NCI-H69 (cell line): ENCODE results near the gene FAF1.
A peak's percentile ranks its signal among the peaks of the same experiment; 100 is the strongest.

ENCODE experiments used
- DNase-seq: peaks from one replicate; lab custom pipeline; 2025; lab: John Stamatoyannopoulos, UW

The FAF1 gene

DNA sequence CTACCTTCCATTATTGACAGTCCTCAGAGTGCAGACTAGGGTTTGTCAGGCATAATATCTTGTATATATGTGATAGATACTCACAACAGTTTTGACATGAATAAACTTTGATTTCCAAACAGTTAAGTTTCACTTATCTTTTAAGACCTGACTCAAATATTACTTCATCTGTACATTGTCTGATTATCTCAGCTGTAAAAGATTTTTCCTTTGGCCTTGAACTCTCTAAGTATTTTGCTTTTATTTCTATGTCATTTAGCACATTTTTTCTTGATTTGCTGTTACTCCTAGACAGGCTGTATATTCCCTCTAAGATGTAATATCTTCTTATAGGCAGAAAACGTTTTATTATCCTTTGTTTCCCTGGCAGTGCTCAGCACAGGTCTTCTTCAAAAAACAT is 471.2 kb downstream of the FAF1 start:
- DNase-seq: no peak

DNA sequence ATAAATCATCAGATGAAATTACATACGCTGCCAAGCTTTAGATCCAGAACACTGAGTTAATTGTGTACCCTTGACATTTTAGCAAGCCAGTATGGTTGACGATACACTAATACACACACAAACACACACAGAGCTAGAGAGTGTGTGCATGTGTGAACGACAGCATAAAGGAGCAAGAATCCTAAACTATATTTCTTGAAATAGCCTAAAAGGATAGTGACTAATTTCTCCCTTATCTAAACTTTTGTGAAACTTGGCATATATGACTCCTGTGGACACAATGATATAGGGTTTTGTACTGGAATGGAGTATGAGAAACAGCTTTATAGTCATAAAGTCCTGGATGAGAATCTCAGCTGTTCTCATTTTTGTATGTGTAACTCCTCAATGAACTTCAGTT is 471.7 kb downstream of the FAF1 start:
- DNase-seq: no peak

DNA sequence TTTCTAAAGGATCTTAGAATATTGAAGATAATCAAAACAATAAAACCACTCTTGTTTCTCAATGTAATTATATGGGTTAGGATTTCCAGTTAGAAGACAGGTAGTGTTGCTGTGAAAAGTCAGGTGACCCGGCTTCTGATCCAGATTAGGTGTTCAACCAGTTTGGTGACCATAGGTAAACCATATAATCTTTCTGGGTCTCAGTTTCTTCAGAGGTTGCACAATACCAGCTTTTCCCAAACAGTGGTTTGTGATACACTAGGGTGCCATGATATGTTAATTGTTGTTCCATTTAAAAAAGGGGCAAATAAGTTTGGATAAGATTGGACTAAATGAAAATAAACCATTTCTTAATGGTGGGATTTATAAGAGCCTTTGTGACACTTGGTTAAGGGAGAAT is 472.3 kb downstream of the FAF1 start:
- DNase-seq: no peak

DNA sequence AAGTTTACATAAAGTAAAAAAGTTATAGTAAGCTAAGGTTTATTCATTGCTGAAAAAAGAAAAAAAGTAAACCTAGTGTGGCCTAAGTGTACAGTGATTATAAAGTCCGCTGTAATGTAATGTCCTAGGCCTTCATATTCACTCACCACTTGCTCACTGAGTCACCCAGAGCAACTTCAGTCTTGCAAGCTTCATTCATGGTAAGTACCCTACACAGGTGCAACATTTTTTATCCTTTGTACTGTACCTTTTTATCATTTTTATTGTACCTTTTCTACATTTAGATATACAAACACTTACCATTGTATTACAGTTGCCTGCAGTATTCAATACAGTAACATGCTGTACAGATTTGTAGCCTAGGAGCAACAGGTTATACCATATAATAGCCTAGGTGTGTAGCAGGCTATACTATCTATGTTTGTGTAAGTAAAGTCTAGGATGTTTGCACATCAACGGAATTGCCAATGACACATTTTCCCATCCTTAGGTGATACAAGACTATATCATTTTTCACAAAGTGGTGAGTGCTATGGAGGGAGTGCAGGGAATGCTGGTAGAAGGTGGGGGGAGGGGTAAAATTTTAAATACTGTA is 478.8 kb downstream of the FAF1 start:
- DNase-seq: no peak

DNA sequence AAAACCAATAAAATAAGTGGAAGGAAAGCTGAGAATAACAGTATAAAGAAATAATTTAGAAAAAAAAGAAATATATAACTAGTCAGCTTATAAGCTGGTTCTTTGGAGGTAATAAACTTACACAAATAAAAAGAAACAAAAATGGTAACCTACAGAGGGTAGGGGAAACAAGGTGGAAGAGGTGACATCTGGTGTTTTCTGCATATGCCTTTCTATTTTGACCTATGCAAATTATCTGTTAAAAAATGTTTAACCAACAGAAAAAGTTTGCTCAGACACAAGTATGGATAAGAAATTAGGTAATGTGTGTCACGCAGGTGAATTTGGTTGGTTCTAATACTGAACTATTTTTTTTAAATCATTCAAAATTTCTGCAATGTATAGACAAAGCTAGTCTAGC is 483.3 kb downstream of the FAF1 start:
- no peak for DNase-seq

DNA sequence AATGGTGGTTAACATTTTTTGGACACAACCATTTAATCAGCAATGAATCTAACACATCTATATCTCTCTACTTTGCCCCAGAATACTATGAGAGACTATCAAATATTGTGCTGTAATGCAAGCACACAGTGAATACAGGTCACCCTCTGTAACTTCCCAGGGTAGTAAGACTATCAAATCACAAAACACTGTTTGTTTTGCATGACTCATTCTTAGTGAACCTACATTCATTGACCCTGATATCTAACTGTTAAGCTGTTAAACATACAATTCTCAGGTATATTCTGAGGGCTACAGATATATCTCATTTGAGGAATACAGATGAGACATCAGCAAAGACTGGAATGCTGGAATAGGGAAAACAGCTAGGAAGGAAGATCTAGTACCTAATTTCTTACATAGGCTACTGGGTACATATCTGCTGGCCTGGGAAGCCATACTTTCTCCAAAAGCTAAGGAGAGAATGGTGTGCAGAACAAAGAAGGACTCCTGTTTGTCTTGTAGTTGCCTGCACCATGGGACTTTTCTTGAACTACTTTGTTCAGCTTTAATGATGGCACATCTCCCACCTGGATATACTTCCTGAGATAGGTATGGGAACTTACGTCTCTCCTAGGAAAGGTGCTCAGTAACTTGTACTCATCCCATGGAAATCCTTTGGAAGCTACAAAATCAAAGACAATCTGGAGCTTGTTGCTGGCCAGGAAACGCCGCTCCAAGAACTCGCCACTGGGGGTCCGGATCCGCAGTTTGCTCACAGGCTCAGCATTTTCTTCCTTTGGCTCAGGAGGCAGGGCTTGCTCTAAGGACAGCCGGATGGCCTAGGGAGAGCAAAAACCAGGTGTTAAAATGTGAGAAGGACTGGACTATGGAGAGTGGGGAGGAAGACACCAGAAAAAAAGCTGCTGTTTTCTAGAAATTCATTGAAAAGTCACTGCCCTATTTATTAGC is 484.9 kb downstream of the FAF1 start:
- DNase-seq: peak; percentile 55

DNA sequence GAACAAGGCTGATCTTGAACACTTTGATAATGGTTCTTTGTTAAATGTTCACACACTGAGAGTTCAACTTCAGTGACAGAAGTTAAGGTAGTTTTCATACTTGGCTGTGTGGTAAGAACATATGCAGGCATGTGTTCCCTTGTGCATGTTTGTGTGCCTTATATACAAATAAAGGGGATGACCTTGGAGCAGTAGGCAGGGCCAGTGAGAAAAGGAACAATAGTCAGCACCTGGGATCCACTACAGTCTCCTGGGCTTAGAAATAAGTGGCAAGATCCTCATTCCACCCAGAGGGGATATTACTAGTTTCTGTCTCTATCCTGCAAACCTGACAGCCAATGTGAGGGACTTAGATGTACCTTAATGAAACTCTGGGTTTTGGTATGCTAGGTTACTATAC is 486.6 kb downstream of the FAF1 start:
- DNase-seq: no peak

DNA sequence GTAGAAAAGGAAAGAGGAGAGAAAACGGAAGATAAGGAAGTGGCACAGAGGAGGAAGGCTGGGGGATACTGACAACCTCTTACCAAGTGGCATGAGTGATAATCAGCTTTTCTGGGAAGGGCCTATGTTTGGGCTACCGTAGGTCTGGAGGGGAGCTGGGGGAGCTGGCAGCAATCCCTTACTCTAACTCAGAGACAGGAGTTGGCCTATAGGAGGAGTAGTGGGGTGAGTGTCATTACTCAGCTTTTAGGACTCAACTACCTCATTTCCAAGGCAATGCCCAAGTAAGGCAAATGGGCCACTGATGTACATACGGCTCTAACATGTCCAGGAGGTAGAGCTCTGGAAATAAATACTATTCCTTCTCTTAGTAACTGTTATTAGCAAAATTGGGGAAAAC is 488.1 kb downstream of the FAF1 start:
- DNase-seq: no peak

DNA sequence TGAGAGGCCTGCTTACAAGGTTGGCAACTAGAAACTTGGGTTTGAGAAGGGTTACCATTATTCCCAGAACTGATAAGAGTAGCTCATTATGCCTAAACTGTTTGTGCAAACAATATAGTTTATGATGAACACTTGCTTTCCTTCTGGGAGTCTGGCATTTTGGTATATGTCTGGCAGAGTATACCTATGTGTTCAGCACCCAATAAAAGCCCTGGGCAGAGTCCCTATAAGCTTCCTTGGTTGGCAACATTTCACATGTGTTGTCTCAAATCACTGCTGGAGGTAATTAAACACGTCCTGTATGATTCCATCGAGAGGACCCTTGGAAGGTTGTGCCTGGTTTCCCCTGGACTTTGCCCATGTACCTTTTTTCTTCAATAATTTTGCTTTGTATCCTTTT is 497.1 kb downstream of the FAF1 start:
- no peak for DNase-seq

DNA sequence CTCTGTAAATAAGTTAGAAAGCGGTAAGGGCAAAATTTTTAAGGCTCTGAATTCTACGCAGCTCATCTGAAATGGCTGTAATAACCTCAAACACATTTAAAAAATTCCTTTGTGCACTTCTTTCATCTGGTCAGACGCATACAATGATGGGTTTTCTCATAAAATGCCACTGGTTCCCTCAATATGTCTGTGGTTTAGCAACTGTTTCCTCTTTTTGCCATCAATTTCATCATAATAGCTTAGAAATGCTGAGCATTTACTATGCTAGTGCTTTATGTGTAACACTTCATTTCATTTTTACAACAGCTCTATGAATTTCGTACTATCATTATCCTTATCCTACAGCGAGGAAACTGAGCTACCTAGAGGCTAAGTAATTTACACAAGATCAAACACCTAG is 501.6 kb downstream of the FAF1 start:
- DNase-seq: no peak

DNA sequence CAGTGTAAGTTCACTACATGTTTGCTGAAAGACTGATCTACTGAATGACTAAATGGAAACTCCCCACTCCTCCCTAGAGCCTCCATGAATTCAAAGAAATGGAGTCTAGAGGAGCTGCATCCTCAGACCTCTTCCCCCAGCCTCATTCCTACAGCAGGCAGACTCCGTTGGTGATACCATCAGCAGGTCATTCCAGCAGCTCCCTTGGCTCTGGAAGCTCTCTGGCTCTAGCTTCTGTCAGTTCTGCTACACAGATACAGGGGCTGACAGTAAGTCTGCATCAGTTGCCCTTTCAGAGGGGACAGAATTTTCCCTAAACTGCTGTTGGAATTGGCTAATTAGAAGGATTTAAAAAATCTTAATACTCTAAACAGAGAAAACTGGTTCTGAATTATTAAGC is 505.2 kb downstream of the FAF1 start:
- no peak for DNase-seq

DNA sequence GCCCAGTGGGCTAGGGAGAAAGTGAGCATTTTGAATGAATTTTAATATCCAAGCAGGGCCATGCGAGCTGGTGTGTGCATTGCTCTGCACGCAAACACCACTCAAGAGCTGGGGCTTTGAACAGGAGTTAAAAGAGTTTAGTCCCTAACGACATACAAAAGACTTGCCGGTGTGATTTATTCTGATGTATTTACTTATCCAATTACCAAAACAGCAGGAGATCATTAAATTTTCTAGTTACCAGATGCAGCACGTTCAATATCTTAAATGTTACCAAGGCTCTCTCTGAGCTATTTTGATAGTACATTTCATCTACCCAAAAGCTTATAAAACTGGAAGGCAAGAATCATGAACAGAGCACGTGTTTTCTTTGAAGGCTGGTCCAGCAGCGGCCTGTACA is 506.8 kb downstream of the FAF1 start:
- DNase-seq: peak; percentile 86

DNA sequence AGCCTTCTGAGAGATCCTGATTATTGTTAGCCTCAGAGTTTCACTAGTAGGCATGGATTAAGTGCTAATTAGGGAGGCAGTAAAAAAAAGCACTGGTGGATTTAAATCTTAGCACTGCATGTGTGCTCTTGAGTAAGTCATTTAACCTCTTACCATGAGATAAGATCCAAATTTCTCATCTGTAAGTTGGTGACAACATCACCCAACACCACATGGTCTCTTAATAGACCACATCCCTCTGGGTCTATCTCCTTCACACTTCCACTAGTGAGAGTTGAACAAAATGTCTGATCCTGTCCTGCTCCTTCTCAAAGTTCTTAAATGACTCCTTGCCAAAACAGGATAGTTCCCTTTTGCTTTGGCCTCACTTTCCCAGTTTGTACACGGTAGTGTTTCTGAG is 507.4 kb downstream of the FAF1 start:
- DNase-seq: no peak

DNA sequence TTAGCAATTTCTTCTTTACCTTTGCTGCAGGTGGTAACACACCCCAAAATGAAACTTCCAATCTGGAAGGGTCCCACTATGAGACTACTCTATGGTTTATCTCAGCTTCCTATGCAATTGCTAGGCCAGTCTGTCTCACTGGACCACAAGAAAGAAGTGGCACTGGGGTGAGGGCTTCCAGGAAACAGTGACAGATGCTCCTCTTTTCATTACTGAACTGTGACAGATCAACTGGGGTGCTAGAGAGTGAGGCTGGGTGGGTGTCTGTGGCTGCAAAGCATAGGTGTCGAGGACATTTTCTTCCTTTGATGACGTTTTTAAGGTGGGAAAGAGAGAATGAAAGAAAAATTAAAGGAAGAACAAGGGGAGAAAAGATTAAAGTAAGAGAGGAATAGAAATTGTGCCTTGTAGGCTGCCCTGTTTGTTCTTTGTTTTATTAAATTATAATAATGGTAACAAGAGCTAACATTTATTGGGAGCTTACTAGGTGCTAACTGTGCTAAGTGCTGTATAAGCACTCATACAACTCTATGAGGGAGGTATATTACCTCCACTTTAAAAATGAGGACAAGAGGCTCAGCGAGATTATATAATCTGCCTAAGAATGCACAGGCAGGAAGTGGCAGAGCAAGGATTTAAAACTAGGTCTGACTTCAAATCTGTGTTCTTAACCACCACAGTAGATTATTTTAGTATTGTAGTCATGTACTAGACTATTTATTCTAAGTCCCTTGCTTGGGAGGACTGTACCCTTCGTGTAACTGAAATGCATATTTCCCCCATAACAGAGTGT is 509.0 kb downstream of the FAF1 start:
- no peak for DNase-seq

DNA sequence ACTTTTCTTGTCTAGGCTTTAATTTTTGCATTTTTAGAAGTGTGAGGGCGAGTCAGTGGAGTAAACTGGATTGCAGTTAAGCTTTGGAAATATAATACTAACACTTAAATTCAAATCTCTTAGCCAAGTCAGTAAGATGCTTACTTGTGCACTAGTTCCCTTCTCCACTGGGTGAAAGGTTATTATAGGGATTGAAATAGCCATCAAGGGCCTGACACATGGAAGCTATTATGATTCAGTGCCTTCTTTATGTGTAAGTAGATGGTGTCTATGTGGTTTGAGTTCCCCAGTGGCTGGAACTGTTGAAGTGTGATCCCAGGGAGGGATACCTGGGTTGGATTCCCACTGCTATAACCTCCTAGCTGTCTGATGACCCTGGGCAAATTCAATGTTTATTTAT is 512.1 kb downstream of the FAF1 start:
- DNase-seq: no peak

DNA sequence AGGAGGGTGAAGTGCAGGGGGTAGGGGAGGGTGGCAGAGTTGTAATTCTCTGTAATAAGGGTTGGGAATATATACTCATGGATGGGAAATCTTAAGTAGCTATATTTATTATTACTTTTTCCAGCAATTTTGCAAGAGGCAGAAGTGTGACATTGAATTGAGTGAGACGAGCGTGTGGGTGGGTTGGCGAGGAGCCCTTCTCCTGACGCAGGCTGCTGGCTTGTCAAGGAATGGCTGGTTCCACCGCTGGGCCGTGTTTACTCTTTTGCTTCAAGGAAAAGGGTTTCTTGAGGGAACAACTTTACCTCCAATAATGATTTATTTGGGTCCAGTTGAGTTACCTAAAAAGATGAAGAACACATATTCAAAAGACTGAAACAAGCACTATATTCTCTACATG is 518.9 kb downstream of the FAF1 start:
- no peak for DNase-seq

DNA sequence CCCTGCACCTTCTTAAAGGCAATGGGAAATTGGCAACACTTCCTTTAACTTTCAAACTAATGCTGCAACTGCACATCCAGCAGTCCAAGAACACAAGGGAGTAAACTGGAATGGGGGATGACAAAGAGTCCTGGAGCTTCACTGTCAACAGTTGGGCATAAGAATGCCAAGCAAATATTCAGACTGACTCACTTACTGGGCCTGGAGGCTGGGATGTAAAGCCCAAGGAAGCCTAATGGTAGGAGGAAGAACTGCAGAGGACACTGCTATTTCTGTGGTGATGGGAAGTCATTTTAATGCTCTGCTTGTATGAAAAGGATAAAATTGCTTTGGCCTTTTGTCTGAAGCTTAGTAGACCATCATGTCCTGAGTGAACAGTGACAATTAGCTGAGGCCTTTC is 521.1 kb downstream of the FAF1 start:
- DNase-seq: no peak

DNA sequence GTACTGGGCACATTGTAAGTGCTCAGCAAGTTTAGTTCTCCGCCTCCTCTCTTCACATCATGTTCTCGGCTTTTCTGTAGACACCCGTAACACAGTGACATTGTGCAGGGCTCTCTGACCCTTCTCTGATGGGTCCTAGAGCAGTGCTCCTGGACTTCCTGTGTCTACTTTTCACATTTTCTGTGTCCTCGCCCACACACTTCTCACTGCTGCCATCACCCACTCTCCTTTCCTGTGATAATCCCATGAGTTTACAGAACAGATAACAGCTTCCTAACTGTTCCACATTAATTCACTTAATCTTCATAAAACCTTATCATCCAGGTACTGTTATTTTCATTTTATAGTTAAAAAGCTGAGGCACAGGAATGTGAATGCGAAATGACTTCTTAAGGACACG is 523.6 kb downstream of the FAF1 start:
- no peak for DNase-seq

DNA sequence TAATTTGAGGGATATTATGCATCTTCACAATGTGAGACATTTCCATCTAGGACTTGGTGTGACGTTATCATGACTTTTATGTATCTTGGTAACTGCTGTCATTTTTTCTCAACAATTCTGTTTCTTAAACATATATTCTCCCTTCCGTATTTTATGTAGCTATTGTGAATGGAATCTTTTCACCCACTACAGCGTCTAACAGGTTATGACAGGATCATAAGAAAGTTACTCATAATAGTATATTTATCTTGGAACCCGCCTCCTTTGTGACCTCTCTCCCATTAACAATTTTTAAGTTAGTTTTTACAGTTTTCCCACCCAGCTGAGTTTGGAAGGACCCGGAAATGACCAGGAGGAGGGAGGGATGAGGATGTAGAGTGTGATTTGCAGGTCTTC is 530.1 kb downstream of the FAF1 start:
- no peak for DNase-seq

DNA sequence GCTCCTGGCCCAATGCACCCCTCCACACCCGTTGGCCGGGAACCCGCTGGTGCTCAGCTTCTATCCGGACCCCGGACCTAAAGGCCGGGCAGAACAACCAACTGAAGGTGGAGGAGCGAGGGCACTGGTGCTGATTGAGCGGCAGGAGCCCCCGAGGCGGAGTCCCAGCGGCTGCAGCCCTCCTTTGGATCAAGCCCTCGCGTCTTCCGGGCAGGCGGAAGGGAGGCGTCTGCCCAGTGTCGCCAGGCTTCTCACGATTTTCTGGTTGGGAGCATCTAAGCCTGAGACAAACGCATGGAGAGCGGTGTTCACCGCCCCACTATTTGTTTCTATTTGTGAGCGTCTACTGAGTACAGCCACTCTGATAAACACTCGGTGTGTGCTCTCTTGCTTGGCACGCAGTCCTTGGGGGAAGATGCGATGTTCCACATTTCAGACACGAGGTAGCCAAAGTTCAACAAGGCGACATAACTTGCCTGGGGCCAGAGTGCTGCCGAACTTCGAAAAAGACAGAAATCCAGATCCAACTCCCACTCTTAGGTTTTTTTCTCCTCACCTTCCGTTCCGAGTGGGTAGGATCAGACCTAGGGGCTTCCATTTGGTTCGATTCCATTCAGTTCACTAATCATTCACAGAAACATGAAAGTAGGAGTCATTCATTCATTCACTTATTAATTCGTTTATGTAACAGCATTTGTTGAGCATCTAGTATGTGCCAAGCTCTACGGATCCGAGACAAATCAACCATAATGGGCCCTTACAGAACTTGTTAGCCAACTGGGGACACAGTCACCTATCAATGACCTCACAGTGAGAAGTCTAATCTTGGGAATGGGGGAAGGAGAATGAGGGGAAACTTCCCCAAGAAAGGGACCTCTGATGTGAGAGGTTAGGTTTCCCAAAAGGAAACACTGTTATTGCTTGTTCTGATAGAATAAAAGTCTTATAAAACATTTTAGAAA is 532.0 kb downstream of the FAF1 start:
- no peak for DNase-seq

DNA sequence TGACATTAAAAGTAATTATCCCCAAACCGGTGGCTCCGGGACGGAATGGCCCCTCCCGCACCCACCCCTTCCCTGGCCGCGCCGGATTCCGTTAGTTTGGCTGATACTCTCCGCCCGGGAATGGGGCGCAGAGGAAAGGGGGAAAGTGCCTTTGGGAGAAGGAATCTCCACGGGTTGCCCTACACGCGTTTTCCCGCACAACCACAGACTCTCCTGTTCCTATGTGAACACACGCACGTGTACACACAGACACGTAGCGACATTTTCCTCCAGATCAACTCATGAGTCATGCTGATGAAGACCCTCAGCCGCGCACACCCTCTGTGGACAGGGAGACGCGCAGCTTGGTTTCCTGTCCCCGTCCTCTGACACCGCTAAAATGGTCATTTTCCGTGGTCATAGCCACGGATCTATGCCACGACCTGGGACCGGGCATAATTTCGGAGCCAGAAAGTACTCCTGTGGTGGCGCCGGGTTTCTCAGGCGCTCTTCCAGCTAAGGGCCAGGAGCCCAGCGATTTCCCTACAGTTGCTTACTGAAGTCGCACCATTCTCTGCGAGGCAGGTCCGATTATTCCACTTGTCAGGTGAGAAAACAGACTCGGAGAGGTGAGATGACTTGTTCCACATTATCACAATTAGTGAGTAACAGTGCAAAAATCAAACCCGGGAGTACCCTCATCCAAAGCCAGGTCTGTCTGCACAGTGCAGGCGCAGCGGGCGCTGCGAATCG is 532.8 kb downstream of the FAF1 start:
- DNase-seq: no peak
